Measurements from ENCODE around the gene C5AR2.
"Not testable (repeated sequence)": the region's sequence is repeated elsewhere in the genome, so short reads cannot be mapped to it uniquely, and the experiment has no call there.

Gene C5AR2

GRCh38 chr19:47331931-47332547, at the start of gene C5AR2:
TSS of gene C5AR2 (plus strand) at chr19:47332175. CDS start at chr19:47340800, 8,625 bp downstream.
- no peak for DNase-seq

- no peak for DNase-seq
These were observed 48.4 kb upstream of the C5AR2 start for GRCh38 chr19:47283405-47284059.

- peak; percentile 70 for DNase-seq
These were observed 47.6 kb upstream of the C5AR2 start for GRCh38 chr19:47284324-47284899.

- peak; percentile 89 for DNase-seq
These were observed 35.9 kb upstream of the C5AR2 start for GRCh38 chr19:47296036-47296435.

- DNase-seq = not testable (repeated sequence)
These were observed 31.1 kb upstream of the C5AR2 start for GRCh38 chr19:47300867-47301266.

- DNase-seq = no peak
These were observed 29.7 kb upstream of the C5AR2 start for GRCh38 chr19:47302249-47302648.

GRCh38 chr19:47303966-47304365, 28.0 kb upstream of the C5AR2 start:
- DNase-seq = no peak

GRCh38 chr19:47305309-47305751, 26.6 kb upstream of the C5AR2 start:
- DNase-seq = peak; percentile 51

GRCh38 chr19:47306303-47306702, 25.7 kb upstream of the C5AR2 start:
- DNase-seq = no peak

GRCh38 chr19:47309038-47309437, 22.9 kb upstream of the C5AR2 start:
- no peak for DNase-seq

GRCh38 chr19:47309608-47310007, 22.4 kb upstream of the C5AR2 start, which contains the start of gene C5AR1:
TSS of gene C5AR1 (plus strand) at chr19:47309861. CDS start at chr19:47309896, 35 bp downstream.
- DNase-seq = no peak

- DNase-seq = no peak
These were observed 21.7 kb upstream of the C5AR2 start for GRCh38 chr19:47310323-47310722.

GRCh38 chr19:47310819-47311218, 21.2 kb upstream of the C5AR2 start:
- DNase-seq = no peak

GRCh38 chr19:47312366-47313006, 19.5 kb upstream of the C5AR2 start:
- DNase-seq = no peak

GRCh38 chr19:47313754-47314295, 18.1 kb upstream of the C5AR2 start:
- DNase-seq = no peak

- no peak for DNase-seq
These were observed 16.7 kb upstream of the C5AR2 start for GRCh38 chr19:47315125-47315821.

- DNase-seq = no peak
These were observed 15.5 kb upstream of the C5AR2 start for GRCh38 chr19:47316513-47316912.

- DNase-seq = no peak
These were observed 11.8 kb upstream of the C5AR2 start for GRCh38 chr19:47319923-47320871.

GRCh38 chr19:47321630-47322029, 10.3 kb upstream of the C5AR2 start:
- DNase-seq = no peak

- DNase-seq = no peak
These were observed 9.9 kb upstream of the C5AR2 start for GRCh38 chr19:47322058-47322457.

- no peak for DNase-seq
These were observed 8.6 kb upstream of the C5AR2 start for GRCh38 chr19:47323409-47323808.

- no peak for DNase-seq
These were observed 8.1 kb upstream of the C5AR2 start for GRCh38 chr19:47323872-47324271.

All from NCI-H748 treated with DMSO at 0.1 percent for 48 hours (cell line).